ENCODE results near the gene LRRIQ3.

DNA sequence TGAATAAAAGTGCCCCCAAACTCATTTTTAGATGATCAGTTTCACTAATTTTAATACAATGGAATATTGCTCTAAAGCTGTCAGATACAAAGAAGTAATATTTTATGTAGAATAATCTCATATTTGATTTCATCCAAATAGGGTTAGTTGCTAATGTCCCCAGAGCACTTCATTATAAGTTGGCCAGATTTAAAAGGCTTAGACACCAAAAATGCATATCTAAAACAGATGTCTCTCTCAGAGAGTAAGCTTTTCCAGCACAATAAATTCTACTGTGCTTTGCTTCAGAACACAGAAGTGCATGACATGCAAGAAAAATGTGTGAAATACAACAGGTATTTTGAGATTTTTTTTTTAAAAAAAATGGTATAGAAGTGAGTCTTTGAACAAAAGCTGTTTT lies 194.2 kb downstream of the LRRIQ3 start:
- TF ChIP-seq, protein P1, sequence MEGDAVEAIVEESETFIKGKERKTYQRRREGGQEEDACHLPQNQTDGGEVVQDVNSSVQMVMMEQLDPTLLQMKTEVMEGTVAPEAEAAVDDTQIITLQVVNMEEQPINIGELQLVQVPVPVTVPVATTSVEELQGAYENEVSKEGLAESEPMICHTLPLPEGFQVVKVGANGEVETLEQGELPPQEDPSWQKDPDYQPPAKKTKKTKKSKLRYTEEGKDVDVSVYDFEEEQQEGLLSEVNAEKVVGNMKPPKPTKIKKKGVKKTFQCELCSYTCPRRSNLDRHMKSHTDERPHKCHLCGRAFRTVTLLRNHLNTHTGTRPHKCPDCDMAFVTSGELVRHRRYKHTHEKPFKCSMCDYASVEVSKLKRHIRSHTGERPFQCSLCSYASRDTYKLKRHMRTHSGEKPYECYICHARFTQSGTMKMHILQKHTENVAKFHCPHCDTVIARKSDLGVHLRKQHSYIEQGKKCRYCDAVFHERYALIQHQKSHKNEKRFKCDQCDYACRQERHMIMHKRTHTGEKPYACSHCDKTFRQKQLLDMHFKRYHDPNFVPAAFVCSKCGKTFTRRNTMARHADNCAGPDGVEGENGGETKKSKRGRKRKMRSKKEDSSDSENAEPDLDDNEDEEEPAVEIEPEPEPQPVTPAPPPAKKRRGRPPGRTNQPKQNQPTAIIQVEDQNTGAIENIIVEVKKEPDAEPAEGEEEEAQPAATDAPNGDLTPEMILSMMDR (IDR thresholded peaks at IDR 0.05) = no peak
- no peak for TF ChIP-seq POLR2A (IDR thresholded peaks at IDR 0.05)
